HG02970 (cell line): Measurements from ENCODE around the gene TMEM44.
"Not testable (repeated sequence)": the region's sequence is repeated elsewhere in the genome, so short reads cannot be mapped to it uniquely, and the experiment has no call there.

Experiments
- ATAC-seq: cut with Tn5 transposase; IDR thresholded peaks from one replicate; pipeline ENCODE4 v1.9.1; 2021; ENCODE audit warnings: mild to moderate bottlenecking, moderate library complexity, moderate number of reproducible peaks; ENCODE audit not compliant: unreplicated experiment, low FRiP score

TMEM44 gene

GRCh38 chr3:194647747-194648146 lies 14.5 kb upstream of the TMEM44 start:
- no peak for ATAC-seq

GRCh38 chr3:194642769-194643168 lies 9.6 kb upstream of the TMEM44 start:
- no peak for ATAC-seq

- ATAC-seq: no peak
These were observed 7.6 kb upstream of the TMEM44 start for GRCh38 chr3:194640829-194641228.

GRCh38 chr3:194638991-194639605 lies 5.9 kb upstream of the TMEM44 start:
- no peak for ATAC-seq

- no peak for ATAC-seq
These were observed 4.6 kb upstream of the TMEM44 start for GRCh38 chr3:194637541-194638400.

GRCh38 chr3:194637066-194637465 lies 3.8 kb upstream of the TMEM44 start:
- ATAC-seq: no peak

GRCh38 chr3:194632809-194633348 lies 340 bp downstream of the TMEM44 start:
- ATAC-seq: no peak

- ATAC-seq: no peak
These were observed 902 bp downstream of the TMEM44 start for GRCh38 chr3:194632226-194632808.

GRCh38 chr3:194631696-194632095 lies 1.5 kb downstream of the TMEM44 start:
- ATAC-seq: no peak

- not testable (repeated sequence) for ATAC-seq
These were observed 2.5 kb downstream of the TMEM44 start for GRCh38 chr3:194630681-194631080.

- ATAC-seq: no peak
These were observed 8.3 kb downstream of the TMEM44 start for GRCh38 chr3:194624956-194625355.

GRCh38 chr3:194623449-194624290 lies 9.5 kb downstream of the TMEM44 start:
- ATAC-seq: no peak

- no peak for ATAC-seq
These were observed 10.4 kb downstream of the TMEM44 start for GRCh38 chr3:194622621-194623340.

GRCh38 chr3:194621947-194622346 lies 11.3 kb downstream of the TMEM44 start:
- ATAC-seq: no peak

- ATAC-seq: no peak
These were observed 13.0 kb downstream of the TMEM44 start for GRCh38 chr3:194620196-194620595.

GRCh38 chr3:194619741-194620140 lies 13.5 kb downstream of the TMEM44 start:
- ATAC-seq: no peak

GRCh38 chr3:194618858-194619608 lies 14.2 kb downstream of the TMEM44 start:
- no peak for ATAC-seq

GRCh38 chr3:194617827-194618226 lies 15.4 kb downstream of the TMEM44 start:
- no peak for ATAC-seq

GRCh38 chr3:194617143-194617671 lies 16.0 kb downstream of the TMEM44 start:
- no peak for ATAC-seq
